Kidney epithelial cell (primary cell): ENCODE measurements around the gene NUP37. TPM values are rescaled to one million over a fixed set of nuclear protein-coding genes. Genes with fewer than 3 reads are reported as not detected.
A peak's percentile ranks its signal among the peaks of the same experiment; 100 is the strongest.
"Not testable (repeated sequence)": the region's sequence is repeated elsewhere in the genome, so short reads cannot be mapped to it uniquely, and the experiment has no call there.

Experiments used
- DNase-seq: peaks from one replicate; pipeline ENCODE4 v3.0.0-alpha.2; 2010; ENCODE audit warnings: low read depth
- H3K27me3 ChIP-seq: 2 replicates; pipeline ENCODE4 v1.6.0; 2011; ENCODE audit warnings: low read length; ENCODE audit not compliant: control insufficient read depth, insufficient read depth
- H3K36me3 ChIP-seq: 2 replicates; pipeline ENCODE4 v1.5.1; 2011; ENCODE audit warnings: low read length; ENCODE audit not compliant: control insufficient read depth, insufficient read depth
- H3K4me3 ChIP-seq: 2 replicates; pipeline ENCODE4 v1.5.1; 2011; ENCODE audit warnings: low read depth, mild to moderate bottlenecking, control low read depth, low read length
- CTCF ChIP-seq: IDR thresholded peaks from 2 replicates; pipeline ENCODE4 v1.5.1; 2011; ENCODE audit warnings: mild to moderate bottlenecking, moderate library complexity, low read length, control low read depth, inconsistent platforms; ENCODE audit not compliant: insufficient read depth, poor library complexity, severe bottlenecking
- total RNA-seq: library from RNA; depleted of rRNA; stranded (reverse); fragments of >200 nt; gene quantifications from 2 replicates; pipeline ENCODE4 v1.2.3, GENCODE V29; 2015

The NUP37 gene
- 23.1 and 25.5 TPM in 2 replicates for total RNA-seq

- DNase-seq: peak; percentile 52
- H3K36me3 ChIP-seq: no peaks in the 10 kb centered on the region
- no peaks in the 10 kb centered on the region for H3K27me3 ChIP-seq
- TF ChIP-seq CTCF: no peak
- H3K4me3 ChIP-seq: peak within 1 kb of the TSS; percentile 94
These were observed at the start of gene NUP37, which contains the start of gene PARPBP for GRCh38 chr12:102119674-102120563. NUP37 (minus strand) TSS chr12:102120114; CDS start chr12:102118518, 1,596 bp downstream. PARPBP (plus strand) TSS chr12:102120183; CDS start chr12:102123889, 3,706 bp downstream.

GRCh38 chr12:102167821-102168604, 48.1 kb upstream of the NUP37 start:
- no peaks in the 10 kb centered on the region for H3K36me3 ChIP-seq
- H3K27me3 ChIP-seq: no peaks in the 10 kb centered on the region
- DNase-seq: no peak
- no peak for TF ChIP-seq CTCF
- no peak overlapping the region for H3K4me3 ChIP-seq

- H3K4me3 ChIP-seq: no peak overlapping the region
- TF ChIP-seq CTCF: no peak
- H3K27me3 ChIP-seq: no peaks in the 10 kb centered on the region
- no peak for DNase-seq
- no peaks in the 10 kb centered on the region for H3K36me3 ChIP-seq
These were observed 43.5 kb upstream of the NUP37 start for GRCh38 chr12:102163383-102163782.

- not testable (repeated sequence) for H3K4me3 ChIP-seq, DNase-seq, H3K27me3 ChIP-seq, H3K36me3 ChIP-seq
These were observed 35.3 kb upstream of the NUP37 start for GRCh38 chr12:102155206-102155605.

GRCh38 chr12:102147062-102147587, 27.2 kb upstream of the NUP37 start:
- H3K36me3 ChIP-seq, DNase-seq, H3K27me3 ChIP-seq, H3K4me3 ChIP-seq: not testable (repeated sequence)

GRCh38 chr12:102144221-102144620, 24.3 kb upstream of the NUP37 start:
- no peak for DNase-seq
- no peaks in the 10 kb centered on the region for H3K27me3 ChIP-seq
- H3K4me3 ChIP-seq: no peak overlapping the region
- no peaks in the 10 kb centered on the region for H3K36me3 ChIP-seq
- TF ChIP-seq CTCF: no peak

- H3K36me3 ChIP-seq, DNase-seq, H3K27me3 ChIP-seq, H3K4me3 ChIP-seq: not testable (repeated sequence)
These were observed 23.0 kb upstream of the NUP37 start for GRCh38 chr12:102142866-102143373.

GRCh38 chr12:102137619-102138018, 17.7 kb upstream of the NUP37 start:
- not testable (repeated sequence) for H3K36me3 ChIP-seq, DNase-seq, H3K27me3 ChIP-seq, H3K4me3 ChIP-seq

- H3K27me3 ChIP-seq, DNase-seq, H3K36me3 ChIP-seq, H3K4me3 ChIP-seq: not testable (repeated sequence)
These were observed 11.5 kb upstream of the NUP37 start for GRCh38 chr12:102131442-102131841.

- not testable (repeated sequence) for DNase-seq
These were observed 10.8 kb upstream of the NUP37 start for GRCh38 chr12:102130720-102131119.

More at GRCh38 chr12:102130720-102131119, 10.8 kb upstream of the NUP37 start:
- not testable (repeated sequence) for H3K27me3 ChIP-seq, H3K36me3 ChIP-seq, H3K4me3 ChIP-seq
